GM19099 (cell line): ENCODE measurements around the gene NHERF1.

Experiments used
- POLR2A ChIP-seq: IDR thresholded peaks from 3 replicates; pipeline ENCODE4 v1.6.1; 2011; ENCODE audit warnings: low read depth; ENCODE audit not compliant: insufficient read length; ENCODE audit errors: extremely low read depth

Gene NHERF1

GRCh38 chr17:74755533-74755932 lies 7.1 kb downstream of the NHERF1 start:
- TF ChIP-seq POLR2A, result no peak

- TF ChIP-seq POLR2A, result no peak
These were observed 8.5 kb downstream of the NHERF1 start for GRCh38 chr17:74756891-74757290.

- TF ChIP-seq POLR2A, result no peak
These were observed 9.1 kb downstream of the NHERF1 start for GRCh38 chr17:74757502-74757901.

GRCh38 chr17:74757931-74758847 lies 9.8 kb downstream of the NHERF1 start:
- no peak for TF ChIP-seq POLR2A

- TF ChIP-seq POLR2A, result no peak
These were observed 10.4 kb downstream of the NHERF1 start for GRCh38 chr17:74758848-74759168.

- no peak for TF ChIP-seq POLR2A
These were observed 10.9 kb downstream of the NHERF1 start for GRCh38 chr17:74759243-74759801.

GRCh38 chr17:74759941-74760340 lies 11.5 kb downstream of the NHERF1 start:
- TF ChIP-seq POLR2A, result no peak

GRCh38 chr17:74760404-74761105 lies 12.1 kb downstream of the NHERF1 start:
- no peak for TF ChIP-seq POLR2A

- TF ChIP-seq POLR2A, result no peak
These were observed 13.0 kb downstream of the NHERF1 start for GRCh38 chr17:74761419-74761818.

- TF ChIP-seq POLR2A, result no peak
These were observed 13.5 kb downstream of the NHERF1 start for GRCh38 chr17:74761931-74762330.

- no peak for TF ChIP-seq POLR2A
These were observed 15.3 kb downstream of the NHERF1 start for GRCh38 chr17:74763565-74764387.

- TF ChIP-seq POLR2A, result no peak
These were observed 16.4 kb downstream of the NHERF1 start for GRCh38 chr17:74764751-74765286.

- no peak for TF ChIP-seq POLR2A
These were observed 18.0 kb downstream of the NHERF1 start for GRCh38 chr17:74766413-74766812.

- TF ChIP-seq POLR2A, result no peak
These were observed 18.7 kb downstream of the NHERF1 start for GRCh38 chr17:74767111-74767516.
